HG03378 (cell line): Measurements from ENCODE around the gene CCDC97.

Experiments
- ATAC-seq: cut with Tn5 transposase; IDR thresholded peaks from one replicate; pipeline ENCODE4 v1.9.1; 2021; ENCODE audit warnings: mild to moderate bottlenecking, moderate library complexity; ENCODE audit not compliant: unreplicated experiment

CCDC97 gene

DNA sequence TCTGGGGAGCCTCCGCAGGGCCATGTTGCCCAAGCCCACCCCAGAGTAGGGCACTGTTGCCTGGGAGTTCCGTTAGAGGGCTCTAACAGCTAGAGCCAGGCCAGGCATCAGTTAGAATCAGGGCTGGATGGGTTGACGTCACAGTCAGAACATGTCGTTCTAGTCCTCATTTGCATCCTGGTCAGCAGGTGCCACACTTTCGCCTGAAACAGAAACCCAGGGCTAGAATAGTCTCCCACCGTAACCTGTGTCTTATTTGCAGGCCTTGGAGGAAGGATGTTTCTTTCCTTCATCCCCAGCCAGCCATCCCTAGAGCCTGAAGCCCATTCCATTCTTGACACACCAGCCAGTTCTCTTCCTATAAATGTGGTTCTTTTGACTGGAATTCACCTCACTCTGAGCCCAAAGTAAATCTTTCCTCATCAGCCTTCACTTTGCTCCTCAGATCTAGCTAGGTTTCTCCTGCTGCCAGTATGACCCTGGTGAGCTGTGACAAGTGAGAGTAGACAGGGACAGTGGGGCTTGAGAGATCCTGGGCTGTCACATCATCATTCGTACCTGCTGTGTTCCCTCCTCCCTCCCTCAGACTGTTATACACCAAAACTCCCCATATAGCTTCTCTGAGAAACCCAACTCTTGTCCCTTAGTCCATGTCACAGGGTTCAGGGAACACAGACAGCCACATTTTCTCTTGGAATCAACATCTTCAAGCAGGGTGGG lies 12.2 kb upstream of the CCDC97 start:
- peak; percentile 58 for ATAC-seq

DNA sequence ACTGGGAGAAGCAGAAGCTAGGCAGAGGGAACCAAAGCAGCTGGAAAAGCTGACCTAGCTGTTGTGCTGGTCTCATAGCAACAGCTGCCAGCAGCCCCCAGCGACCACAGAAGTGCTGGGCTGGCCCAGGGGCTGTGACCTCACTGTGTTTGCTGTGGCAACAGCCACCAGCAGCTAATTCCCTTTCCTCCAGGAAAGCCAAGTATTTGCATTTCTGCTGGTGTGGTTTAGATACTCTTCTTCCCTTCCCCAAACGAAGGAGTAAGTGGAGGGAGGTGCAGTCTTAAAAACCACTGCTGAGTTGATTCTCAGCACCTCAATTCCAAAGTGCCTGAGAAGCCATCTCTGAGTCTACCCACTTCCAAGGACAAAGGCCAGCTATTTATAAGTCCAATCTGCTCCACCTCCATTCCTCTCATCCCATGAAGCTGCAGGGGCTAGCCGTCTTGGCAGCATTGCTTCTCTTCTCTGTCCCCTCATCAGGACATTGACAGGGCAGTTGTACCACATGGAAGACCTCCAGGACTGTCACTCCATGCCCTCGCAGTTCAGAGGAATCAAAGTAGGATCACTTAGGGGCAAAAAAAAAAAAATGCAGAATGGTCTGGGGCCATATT lies 11.5 kb upstream of the CCDC97 start:
- peak; percentile 13 for ATAC-seq

DNA sequence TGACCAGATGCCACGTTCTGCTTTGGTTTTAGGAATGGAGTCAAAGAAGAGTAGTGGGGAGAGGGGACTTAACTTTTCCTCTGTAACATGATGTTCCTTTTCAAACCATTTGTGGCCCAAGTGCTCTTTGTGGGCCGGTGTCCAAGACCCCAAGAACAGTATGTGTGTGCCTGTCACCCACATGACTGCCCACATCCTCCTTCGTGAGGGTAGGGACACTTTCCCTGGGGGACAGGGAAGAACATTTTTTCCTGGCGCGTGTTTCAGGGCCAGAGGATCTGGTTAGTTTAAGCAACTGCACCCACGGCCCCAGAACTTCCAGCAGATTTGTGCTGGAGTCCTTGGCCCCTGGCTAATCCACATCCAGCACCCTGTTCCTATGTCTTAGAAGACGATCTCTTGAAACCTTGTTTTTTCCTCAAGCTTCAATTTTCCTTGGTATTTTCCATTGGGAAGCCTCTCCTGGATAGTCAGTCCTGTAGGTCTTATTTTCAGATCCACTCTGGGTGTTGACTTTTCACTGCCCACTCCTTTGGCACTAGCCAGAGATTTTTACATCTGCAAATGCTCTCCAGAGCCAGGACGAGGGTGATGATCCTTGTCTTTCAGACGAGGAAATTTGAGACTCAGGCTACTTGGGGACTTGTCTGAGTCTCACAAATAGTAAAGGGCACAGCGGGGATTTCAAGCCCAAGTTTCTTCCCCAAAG lies 10.8 kb upstream of the CCDC97 start:
- no peak for ATAC-seq

DNA sequence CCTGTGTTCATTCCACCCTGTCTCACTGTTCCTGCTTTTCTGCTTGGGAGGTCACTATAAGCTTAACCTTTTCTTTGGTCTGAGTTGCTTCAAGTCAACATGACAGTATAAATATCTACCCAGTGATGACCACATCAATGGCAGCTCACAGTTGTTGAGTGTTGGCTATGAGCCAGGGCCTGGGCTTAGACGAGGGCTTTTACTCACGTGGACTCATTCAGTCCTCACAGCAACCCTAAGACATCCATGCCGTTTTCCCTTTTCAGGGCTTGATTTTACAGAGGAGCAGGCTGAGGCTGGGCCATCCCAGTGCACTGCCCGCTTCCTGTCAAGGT lies 10.2 kb upstream of the CCDC97 start:
- no peak for ATAC-seq

GRCh38 chr19:41300555-41300954 lies 9.4 kb upstream of the CCDC97 start:
- ATAC-seq, result no peak

- no peak for ATAC-seq
Observed at GRCh38 chr19:41302624-41303351, 7.2 kb upstream of the CCDC97 start.

DNA sequence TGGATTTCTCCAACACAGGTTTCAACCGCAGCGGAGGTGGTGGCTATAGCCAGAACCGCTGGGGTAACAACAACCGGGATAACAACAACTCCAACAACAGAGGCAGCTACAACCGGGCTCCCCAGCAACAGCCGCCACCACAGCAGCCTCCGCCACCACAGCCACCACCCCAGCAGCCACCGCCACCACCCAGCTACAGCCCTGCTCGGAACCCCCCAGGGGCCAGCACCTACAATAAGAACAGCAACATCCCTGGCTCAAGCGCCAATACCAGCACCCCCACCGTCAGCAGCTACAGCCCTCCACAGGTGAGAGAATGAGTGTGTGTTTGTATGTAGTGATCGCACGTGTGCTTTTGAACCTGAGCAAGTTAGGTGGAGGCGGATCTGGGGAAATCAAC lies 6.0 kb upstream of the CCDC97 start:
- ATAC-seq, result no peak

GRCh38 chr19:41304706-41305483 lies 5.1 kb upstream of the CCDC97 start:
- no peak for ATAC-seq

DNA sequence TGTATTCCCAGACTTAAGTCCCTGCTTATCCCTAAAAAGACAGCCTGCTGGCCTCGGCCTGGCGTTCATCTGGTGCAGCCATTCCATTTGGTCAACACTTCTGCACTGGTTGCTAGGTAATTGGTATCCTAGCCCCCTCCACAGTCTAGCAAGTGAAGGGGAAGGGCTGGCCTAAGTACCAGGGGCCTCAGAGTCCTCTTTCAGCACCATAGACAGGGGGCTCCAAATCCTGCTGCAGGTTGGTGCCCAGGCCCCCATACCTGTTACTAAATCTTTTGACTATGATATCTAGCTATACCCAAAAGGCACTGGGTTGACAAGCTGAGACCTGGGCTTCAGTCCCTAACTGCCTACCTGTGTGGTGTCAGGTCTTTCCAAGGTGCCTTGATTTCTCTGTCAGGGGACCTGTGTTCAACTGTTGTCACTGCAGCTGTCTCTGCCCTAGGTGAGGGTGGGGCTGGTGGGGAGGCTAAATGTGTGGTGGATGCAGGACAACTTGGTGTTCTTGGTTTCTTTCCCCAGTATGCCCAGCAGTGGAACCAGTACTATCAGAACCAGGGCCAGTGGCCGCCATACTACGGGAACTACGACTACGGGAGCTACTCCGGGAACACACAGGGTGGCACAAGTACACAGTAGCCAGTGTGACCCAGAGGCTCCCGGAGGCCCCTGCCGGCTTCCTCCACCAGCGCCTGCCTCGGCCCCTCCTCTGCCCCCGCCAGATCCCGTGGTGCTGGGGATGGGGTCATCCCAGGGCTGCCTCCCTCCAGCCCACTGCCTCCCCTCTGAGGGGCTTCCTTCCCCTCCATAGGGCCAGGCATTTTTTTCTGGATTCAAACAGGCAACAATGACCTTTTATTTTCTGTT lies 3.8 kb upstream of the CCDC97 start:
- ATAC-seq, result no peak

DNA sequence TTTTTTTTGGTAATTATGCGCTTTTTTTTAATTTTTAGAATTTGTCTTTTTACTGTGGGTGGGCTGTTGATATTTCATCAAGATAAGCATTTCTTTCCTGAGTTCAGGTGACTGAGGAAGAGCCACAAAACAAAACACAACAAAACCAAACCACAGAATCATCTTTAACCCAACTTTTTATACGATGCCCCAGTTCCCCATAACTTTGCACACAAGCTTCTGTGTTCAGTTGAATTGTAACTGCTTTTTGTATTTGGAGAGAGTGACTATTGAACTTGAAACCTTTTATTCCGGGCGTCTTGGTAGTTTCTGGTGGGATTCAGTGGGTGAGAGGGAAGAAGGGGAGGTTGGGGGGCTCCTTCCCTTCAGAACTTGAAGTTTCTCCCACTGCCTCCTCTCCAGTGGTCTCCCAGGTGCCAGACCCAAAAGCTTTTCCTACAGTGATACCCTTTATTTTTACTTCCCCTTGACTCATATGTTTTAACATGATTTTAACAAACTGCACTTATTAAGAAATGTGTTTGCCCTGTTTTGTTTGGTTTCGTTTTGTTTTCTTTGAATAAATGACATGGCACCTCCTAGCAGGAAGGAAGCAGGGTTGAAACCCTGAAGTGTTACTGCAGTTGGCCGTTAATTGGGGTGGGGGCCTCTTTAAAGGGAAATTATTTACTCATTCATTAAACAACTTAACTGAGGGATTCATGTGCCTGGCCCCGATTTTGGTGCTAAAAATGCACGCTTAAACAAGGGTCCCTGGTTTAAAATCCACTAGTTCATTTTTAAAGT lies 2.7 kb upstream of the CCDC97 start:
- ATAC-seq, result no peak

DNA sequence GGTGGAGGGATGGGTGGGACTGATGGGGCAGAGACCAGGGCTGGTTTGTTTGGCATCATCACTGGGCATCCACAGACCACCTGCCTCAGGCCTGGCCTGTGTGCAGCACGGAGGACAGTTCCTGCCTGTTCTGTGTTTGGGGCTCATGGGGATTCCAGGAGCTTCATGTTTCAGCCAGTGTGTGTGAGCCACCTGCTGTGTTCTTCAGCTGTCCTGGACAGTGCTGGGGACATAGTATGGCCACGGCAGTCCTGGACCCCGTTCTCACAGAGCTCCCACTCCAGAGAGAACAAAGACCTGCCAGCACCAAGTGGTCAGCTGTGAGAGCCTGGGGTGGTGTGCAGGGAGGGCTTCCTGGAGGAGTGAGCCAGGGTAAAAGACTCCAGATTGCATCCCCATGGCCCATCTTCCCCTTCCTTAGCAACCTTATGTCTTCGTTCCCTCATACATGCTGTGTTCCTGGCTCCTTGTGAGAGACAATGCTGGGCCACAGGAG lies 2.0 kb upstream of the CCDC97 start:
- ATAC-seq, result no peak

DNA sequence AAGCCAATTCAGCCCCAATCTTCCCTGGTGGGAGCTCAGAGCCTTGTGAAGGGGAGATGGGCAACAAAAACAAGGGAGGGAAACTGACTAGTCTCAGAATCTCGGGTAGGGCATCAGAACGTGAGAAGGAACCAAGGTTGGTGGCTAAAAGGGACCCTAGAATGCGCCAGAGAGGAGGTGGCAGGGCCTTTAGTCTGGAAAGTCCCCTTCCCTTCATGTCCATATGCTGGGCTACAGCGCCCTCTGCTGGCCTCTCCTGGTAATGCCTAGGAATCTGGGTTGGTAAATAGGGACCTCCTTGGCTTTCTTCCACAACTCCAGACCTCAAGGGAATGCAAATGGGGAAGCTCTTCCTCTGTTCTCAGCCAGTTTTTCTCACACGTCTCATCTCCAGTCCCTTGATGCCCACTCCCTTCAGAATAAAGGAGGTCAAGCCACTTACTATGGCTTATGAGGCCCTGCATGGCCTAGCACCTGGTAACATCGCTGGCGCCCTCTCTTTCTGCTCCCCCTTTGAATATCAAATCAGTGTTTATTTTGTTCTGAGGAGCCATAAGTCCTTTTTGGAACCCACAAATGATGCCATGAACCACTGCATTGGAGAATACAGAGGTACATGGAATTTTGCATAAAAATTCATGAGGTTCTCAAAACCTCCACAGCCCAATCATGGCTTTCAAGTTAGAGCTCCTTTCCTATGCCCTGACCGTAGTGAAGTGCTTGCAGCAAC lies 1.4 kb upstream of the CCDC97 start:
- peak; percentile 52 for ATAC-seq

DNA sequence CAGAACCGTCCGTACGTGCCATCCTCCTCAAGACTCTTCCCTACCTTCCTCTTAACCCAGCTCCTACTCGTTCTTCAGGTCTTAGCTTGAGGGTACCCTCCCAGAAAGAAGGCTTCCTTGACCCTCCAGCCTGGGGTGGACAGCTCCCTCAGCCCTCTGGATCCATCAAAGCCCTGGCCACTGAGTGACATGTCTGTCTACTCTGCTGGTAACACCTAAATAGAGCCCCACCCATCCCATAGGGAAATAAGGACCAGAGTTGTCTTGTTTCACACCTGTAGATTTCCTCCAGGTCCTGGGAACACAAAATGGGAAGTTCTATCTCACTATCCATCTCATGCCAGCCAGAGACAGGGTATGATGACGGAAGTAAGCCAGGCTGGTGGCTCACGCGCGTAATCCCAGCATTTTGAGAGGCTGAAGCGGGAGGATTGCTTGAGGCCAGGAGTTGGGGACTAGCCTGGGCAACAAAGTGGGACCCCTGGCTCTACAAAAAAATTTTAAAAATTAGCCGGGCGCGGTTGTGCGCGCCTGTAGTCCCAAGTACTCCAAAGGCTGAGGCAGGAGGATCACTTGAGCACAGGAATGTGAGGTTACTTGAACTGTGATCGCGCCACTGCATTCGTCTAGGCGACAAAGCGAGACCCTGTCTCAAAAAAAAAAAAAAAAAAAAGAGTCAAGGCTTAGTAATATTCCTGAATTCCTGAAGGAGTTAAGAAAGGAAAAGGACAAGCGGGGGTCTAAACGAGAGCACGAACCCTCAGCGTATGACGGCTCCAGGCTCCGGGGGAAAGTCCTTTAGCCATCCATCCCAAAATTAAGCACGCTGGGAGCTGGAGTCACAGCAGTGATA lies 566 bp upstream of the CCDC97 start:
- ATAC-seq, result no peak

DNA sequence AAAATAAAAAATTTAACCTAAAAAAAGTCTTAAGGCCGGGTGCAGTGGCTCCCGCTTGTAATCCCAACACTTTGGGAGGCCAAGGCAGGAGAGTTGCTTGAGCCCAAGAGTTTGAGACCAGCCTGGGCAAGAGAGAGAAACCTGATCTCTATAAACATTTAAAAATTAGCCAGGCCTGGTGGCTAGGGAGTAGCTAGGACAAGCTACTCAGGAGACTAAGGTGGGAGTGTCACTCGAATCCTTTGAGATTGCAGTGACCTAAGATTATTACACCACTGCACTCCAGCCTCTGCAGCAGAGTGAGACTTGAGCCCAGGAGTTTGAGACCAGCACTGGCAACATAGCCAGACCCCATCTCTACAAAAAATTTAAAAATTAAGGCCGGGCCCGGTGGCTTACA lies 1.1 kb downstream of the CCDC97 start:
- no peak for ATAC-seq

DNA sequence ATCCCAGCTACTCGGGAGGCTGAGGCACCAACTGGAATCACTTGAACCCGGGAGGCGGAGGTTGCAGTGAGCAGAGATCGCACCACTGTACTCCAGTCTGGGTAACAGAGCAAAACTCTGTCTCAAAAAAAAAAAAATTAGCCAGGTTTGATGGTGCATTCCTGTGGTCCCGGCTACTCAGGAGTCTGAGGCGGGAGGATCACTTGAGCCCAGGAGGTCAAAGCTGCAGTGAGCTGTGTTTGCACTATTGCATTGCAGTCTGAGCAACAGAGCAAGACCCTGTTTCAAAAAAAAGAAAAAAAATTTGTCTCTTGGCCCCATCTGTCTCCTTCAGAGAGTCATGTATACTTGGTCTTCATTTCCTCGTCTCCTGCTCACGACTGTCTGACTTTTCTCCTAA lies 1.6 kb downstream of the CCDC97 start:
- no peak for ATAC-seq

DNA sequence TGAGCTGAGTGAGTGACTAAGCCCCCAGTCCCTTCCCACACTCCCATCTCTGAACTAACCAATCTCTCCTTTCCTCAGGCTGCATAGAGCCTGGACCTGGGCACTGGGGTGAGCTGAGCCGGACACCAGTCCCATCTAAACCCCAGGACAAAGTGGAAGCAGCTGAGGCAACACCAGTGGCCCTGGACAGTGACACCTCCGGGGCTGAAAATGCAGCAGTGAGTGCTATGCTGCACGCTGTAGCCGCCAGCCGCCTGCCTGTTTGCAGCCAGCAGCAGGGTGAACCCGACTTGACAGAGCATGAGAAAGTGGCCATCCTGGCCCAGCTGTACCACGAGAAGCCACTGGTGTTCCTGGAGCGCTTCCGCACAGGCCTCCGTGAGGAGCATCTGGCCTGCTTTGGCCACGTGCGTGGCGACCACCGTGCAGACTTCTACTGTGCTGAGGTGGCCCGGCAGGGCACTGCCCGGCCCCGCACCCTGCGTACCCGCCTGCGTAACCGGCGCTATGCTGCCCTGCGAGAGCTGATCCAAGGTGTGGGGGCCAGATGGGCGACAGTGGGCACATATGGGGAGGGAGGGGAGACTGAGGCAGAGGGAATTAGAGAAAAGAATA lies 6.4 kb downstream of the CCDC97 start:
- ATAC-seq, result no peak
